Endothelial cell of umbilical vein (primary cell): Measurements from ENCODE around the gene NFATC1. TPM values are rescaled to one million over a fixed set of nuclear protein-coding genes. Genes with fewer than 3 reads are reported as not detected.

Experiments used
- BruUV-seq: library from RNA; stranded (reverse); fragments of 400-500 nt; replicated peaks from 2 replicates; lab custom pipeline; 2021; lab: Mats Ljungman, UMichigan
- CTCF ChIA-PET: fragments of 300-600, 350-600 bp; sonication (Branson Sonifier 250); formaldehyde crosslinking; loops from one replicate; lab custom pipeline; 2021; ENCODE audit warnings: antibody characterized with exemption, inconsistent platforms; lab: Charles Lee
- POLR2A ChIA-PET: fragments of 300-600, 350-600 bp; sonication (Branson Sonifier 250); formaldehyde crosslinking; loops from one replicate; lab custom pipeline; 2021; ENCODE audit warnings: antibody characterized with exemption, inconsistent platforms; lab: Charles Lee
- DNase-seq: peaks from one replicate; pipeline ENCODE4 v3.0.0-alpha.2; 2011; ENCODE audit warnings: low read depth, low spot score
- FAIRE-seq: peaks from 2 replicates; lab custom pipeline; 2011; peaks lifted over from hg19 to GRCh38; lab: Jason Lieb, UNC
- H2AFZ ChIP-seq: 2 replicates; pipeline ENCODE4 v1.6.0; 2012; ENCODE audit warnings: low read depth, low read length, control low read depth, inconsistent platforms
- H3K27ac ChIP-seq: 2 replicates; pipeline ENCODE4 v1.5.1; 2011; ENCODE audit warnings: low read depth, mild to moderate bottlenecking, control low read depth, low read length, moderate library complexity; ENCODE audit not compliant: insufficient read depth
- H3K27me3 ChIP-seq, 2 experiments: 2 replicates each; pipeline versions ENCODE4 v1.6.0 to v1.6.1; 2011; ENCODE audit warnings: low read length in 2 of 2, mixed read lengths in 1 of 2; ENCODE audit not compliant: control insufficient read depth in 2 of 2, insufficient read depth in 2 of 2
- H3K36me3 ChIP-seq, 2 experiments: 2 replicates in 1 of 2; 3 replicates in 1 of 2; pipeline ENCODE4 v1.5.1; 2011; ENCODE audit warnings: low read length in 2 of 2, mild to moderate bottlenecking in 1 of 2, moderate library complexity in 1 of 2; ENCODE audit not compliant: control insufficient read depth in 2 of 2, insufficient read depth in 2 of 2; ENCODE audit errors: extremely low read depth in 1 of 2
- H3K4me1 ChIP-seq: 3 replicates; pipeline ENCODE4 v1.5.1; 2011; ENCODE audit warnings: mild to moderate bottlenecking, low read length; ENCODE audit not compliant: control insufficient read depth, insufficient read depth; ENCODE audit errors: extremely low read depth
- H3K4me2 ChIP-seq: 2 replicates; pipeline ENCODE4 v1.6.1; 2011; ENCODE audit warnings: low read length, control low read depth, mixed read lengths; ENCODE audit not compliant: insufficient read depth
- H3K4me3 ChIP-seq, 3 experiments: fragments of 200-600 bp in 1 of 3; sonication (generic), shearing (Covaris generic) in 1 of 3; replicated peaks in 1 of 3; 2 replicates each; pipeline ENCODE4 v1.5.1; 2011 to 2016; ENCODE audit warnings: control low read depth in 3 of 3, low read length in 3 of 3, mild to moderate bottlenecking in 2 of 3, inconsistent platforms in 1 of 3, low read depth in 1 of 3, moderate library complexity in 1 of 3; ENCODE audit not compliant: insufficient read depth in 1 of 3
- H3K79me2 ChIP-seq: 2 replicates; pipeline ENCODE4 v1.6.0; 2012; ENCODE audit warnings: low read length, inconsistent platforms; ENCODE audit not compliant: control insufficient read depth, insufficient read depth
- H3K9ac ChIP-seq: replicated peaks from 2 replicates; pipeline ENCODE3; 2011; ENCODE audit warnings: low read length, control low read depth; ENCODE audit not compliant: insufficient read depth; ENCODE audit errors: extremely low read depth
- H3K9me1 ChIP-seq: replicated peaks from 3 replicates; pipeline ENCODE4 v1.6.0; 2011; ENCODE audit warnings: mild to moderate bottlenecking, low read length; ENCODE audit not compliant: control insufficient read depth, insufficient read depth; ENCODE audit errors: extremely low read depth
- H3K9me3 ChIP-seq: replicated peaks from 2 replicates; pipeline ENCODE4 v1.5.1; 2012; ENCODE audit warnings: low read length, inconsistent platforms; ENCODE audit not compliant: control insufficient read depth, insufficient read depth
- H4K20me1 ChIP-seq: replicated peaks from 2 replicates; pipeline ENCODE3; 2011; ENCODE audit warnings: mild to moderate bottlenecking, low read length; ENCODE audit not compliant: control insufficient read depth, insufficient read depth; ENCODE audit errors: extremely low read depth
- CTCF ChIP-seq, 2 donors: IDR thresholded peaks; 1 replicate in 1 of 2; 2 replicates in 1 of 2; pipeline ENCODE4 v1.5.1; 2011; ENCODE audit warnings: low read length in 2 of 2, mild to moderate bottlenecking in 2 of 2, moderate library complexity in 2 of 2, control low read depth in 1 of 2, inconsistent platforms in 1 of 2, low read depth in 1 of 2; ENCODE audit not compliant: insufficient read depth in 1 of 2; ENCODE audit errors: extremely low read depth in 1 of 2
- EZH2 ChIP-seq: IDR thresholded peaks from 2 replicates; pipeline ENCODE4 v1.6.1; 2012; ENCODE audit warnings: borderline replicate concordance, low read depth, mild to moderate bottlenecking, moderate library complexity, low read length, inconsistent platforms; ENCODE audit not compliant: severe bottlenecking
- FOS ChIP-seq: IDR thresholded peaks from 2 replicates; pipeline ENCODE4 v1.6.1; 2011; ENCODE audit warnings: mild to moderate bottlenecking, low read length, moderate library complexity, borderline replicate concordance; ENCODE audit not compliant: insufficient read depth
- GATA2 ChIP-seq: IDR thresholded peaks from 2 replicates; pipeline ENCODE4 v1.7.0; 2011; ENCODE audit warnings: low read depth, mild to moderate bottlenecking, moderate library complexity, mixed read lengths, low read length; ENCODE audit not compliant: insufficient read length, insufficient read depth
- JUN ChIP-seq: IDR thresholded peaks from 2 replicates; pipeline ENCODE4 v1.6.1; 2011; ENCODE audit warnings: borderline replicate concordance, low read depth; ENCODE audit not compliant: insufficient read length, insufficient read depth
- MAX ChIP-seq: IDR thresholded peaks from 2 replicates; pipeline ENCODE4 v1.6.1; 2011; ENCODE audit not compliant: insufficient read depth, insufficient read length
- MYC ChIP-seq: IDR thresholded peaks from one replicate; pipeline ENCODE4 v1.6.1; 2011; ENCODE audit warnings: mild to moderate bottlenecking, low read depth, low read length
- POLR2A ChIP-seq: IDR thresholded peaks from 2 replicates; pipeline ENCODE4 v1.6.1; 2012; ENCODE audit warnings: low read depth, mild to moderate bottlenecking, control low read depth, low read length
- POLR2AphosphoS5 ChIP-seq: IDR thresholded peaks from 2 replicates; pipeline ENCODE4 v1.6.1; 2012; ENCODE audit warnings: low read depth, mild to moderate bottlenecking, control low read depth, low read length, moderate library complexity; ENCODE audit not compliant: insufficient read depth
- dilution Hi-C: fragments of 300-500 bp; cut with MboI; formaldehyde crosslinking; loops from one replicate; pipeline ENCODE4 v1.15.0; 2019; ENCODE audit warnings: low sequenced_read_pairs; ENCODE audit not compliant: extremely low pct_ligation_motif_present
- intact Hi-C: fragments of 100-400 bp; cut with micrococcal nuclease; formaldehyde crosslinking; loops from one replicate; pipeline ENCODE4 v1.10.0; 2022
- polyA plus RNA-seq, 4 experiments: library from polyadenylated mRNA; depleted of rRNA in 3 of 4; stranded (reverse) in 3 of 4; unstranded in 1 of 4; fragments of >200 nt; gene quantifications; 2 replicates each; pipeline versions ENCODE4 v1.2.1 to v1.2.3, GENCODE V29; 2011 to 2012; ENCODE audit warnings: missing spikeins in 1 of 4
- total RNA-seq: library from RNA; stranded (reverse); gene quantifications from 2 replicates; pipeline ENCODE4 v1.2.3, GENCODE V29; 2021

Gene NFATC1
- total and polyA plus RNA-seq, 2 donors (not counting 3 experiments of a cell fraction or from before 2014, with no cell fraction given), result 11.1 to 30.0 TPM

GRCh38 chr18:79373736-79374135 lies 22.0 kb upstream of the NFATC1 start:
- H3K36me3 ChIP-seq, result no peaks in the 10 kb centered on the region
- DNase-seq, result no peak
- FAIRE-seq, result no peak
- H2AFZ ChIP-seq, result no peak overlapping the region
- H3K27ac ChIP-seq, result no peak overlapping the region
- intact Hi-C loops, result no loop called here
- ChIA-PET CTCF (no interaction called here), POLR2A (no interaction called here)
- dilution Hi-C loops, result no loop called here
- no peak overlapping the region for H3K4me2 ChIP-seq
- H3K27me3 ChIP-seq, result no peaks in the 10 kb centered on the region
- H3K79me2 ChIP-seq, result no peaks in the 10 kb centered on the region
- no peak overlapping the region for H3K9ac ChIP-seq
- no peaks in the 10 kb centered on the region for H4K20me1 ChIP-seq
- H3K9me1 ChIP-seq, result no peaks in the 10 kb centered on the region
- TF ChIP-seq GATA2, result no peak
- no peak for TF ChIP-seq POLR2AphosphoS5
- no peak for TF ChIP-seq MAX
- TF ChIP-seq POLR2A, result no peak
- TF ChIP-seq JUN, result no peak
- no peak for TF ChIP-seq EZH2
- TF ChIP-seq FOS, result no peak
- TF ChIP-seq MYC, result no peak
- TF ChIP-seq CTCF (IDR thresholded peaks at IDR 0.05; ENCODE audit: extremely low read depth in 1 of 2, insufficient read depth in 1 of 2, low read depth in 1 of 2, low read length in 2 of 2), result no peak
- peaks cover 2% of the 10 kb centered on the region for H3K4me1 ChIP-seq
- H3K4me3 ChIP-seq, result no peak overlapping the region
- no peaks in the 10 kb centered on the region for H3K9me3 ChIP-seq
- no TSS peak for BruUV-seq
